Measurements from ENCODE around the gene ZNF385A. TPM values are rescaled to one million over a fixed set of nuclear protein-coding genes. Genes with fewer than 3 reads are reported as not detected.
A peak's percentile ranks its signal among the peaks of the same experiment; 100 is the strongest.

Gene ZNF385A
- total and polyA plus RNA-seq, 2 of the 4 experiments (the other 2 are of a cell fraction): 0.36 to 2.5 TPM

- H2BK120ac ChIP-seq (ENCODE audit: low read depth, low read length): no peak overlapping the region
- intact Hi-C loops (cut with micrococcal nuclease): no loop called here
- H4K91ac ChIP-seq (ENCODE audit: insufficient read depth, low read depth, low read length): no peak overlapping the region
- H3K9me1 ChIP-seq (ENCODE audit: insufficient read depth, low read length): no peaks in the 10 kb centered on the region
- no peak for TF ChIP-seq POLR2A (IDR thresholded peaks at IDR 0.05; ENCODE audit: low read depth, low read length)
- TF ChIP-seq RFX5 (IDR thresholded peaks at IDR 0.05; ENCODE audit: low read depth, low read length): no peak
- TF ChIP-seq MXI1 (IDR thresholded peaks at IDR 0.05; ENCODE audit: borderline replicate concordance, low read depth, low read length): no peak
- TF ChIP-seq CTCF (conservative IDR thresholded peaks at IDR 0.05; ENCODE audit: low read depth, low read length): no peak
- no peak for TF ChIP-seq MAZ (IDR thresholded peaks at IDR 0.05; ENCODE audit: borderline replicate concordance, low read depth, low read length)
- no peak for TF ChIP-seq USF2 (IDR thresholded peaks at IDR 0.05; ENCODE audit: low read depth, low read length)
- no peak for TF ChIP-seq RCOR1 (IDR thresholded peaks at IDR 0.05; ENCODE audit: insufficient replicate concordance, low read length)
- TF ChIP-seq MAFK (IDR thresholded peaks at IDR 0.05; ENCODE audit: low read depth, low read length): no peak
- no peak for TF ChIP-seq CEBPB (IDR thresholded peaks at IDR 0.05; ENCODE audit: low read depth, low read length)
- no peak for TF ChIP-seq CHD1 (IDR thresholded peaks at IDR 0.05; ENCODE audit: low read depth, low read length)
- TF ChIP-seq SMC3 (IDR thresholded peaks at IDR 0.05; ENCODE audit: low read depth, low read length): no peak
- no peak for TF ChIP-seq NFE2L2 (IDR thresholded peaks at IDR 0.05; ENCODE audit: low read depth, low read length)
- no peak for TF ChIP-seq RAD21 (IDR thresholded peaks at IDR 0.05; ENCODE audit: low read length)
- TF ChIP-seq ELK1 (IDR thresholded peaks at IDR 0.05; ENCODE audit: borderline replicate concordance, low read depth, low read length): no peak
- TF ChIP-seq FOS (IDR thresholded peaks at IDR 0.05; ENCODE audit: low read depth, low read length): no peak
- no peak overlapping the region for H2AFZ ChIP-seq (replicated peaks; ENCODE audit: low read length, poor library complexity)
- H3K4me2 ChIP-seq (ENCODE audit: low read depth, low read length): no peak overlapping the region
- H3K9me3 ChIP-seq (ENCODE audit: control insufficient read depth, insufficient read depth, low read length): no peaks in the 10 kb centered on the region
- no peak overlapping the region for H3K9ac ChIP-seq (ENCODE audit: low read depth, low read length)
- no peak overlapping the region for H2AK5ac ChIP-seq (ENCODE audit: low read depth, low read length)
- no peak overlapping the region for H4K5ac ChIP-seq (ENCODE audit: low read depth, low read length)
- peaks cover 58% of the 10 kb centered on the region for H4K20me1 ChIP-seq (ENCODE audit: insufficient read depth, low read length)
- H3K36me3 ChIP-seq (ENCODE audit: control insufficient read depth, insufficient read depth, low read length): peaks cover 69% of the 10 kb centered on the region
- ChIA-PET POLR2A (ENCODE audit: unreplicated experiment) (no interaction called here), CTCF (interaction anchor here (1.2 kb wide), 2 partner anchors 16 to 44 kb away, joined by 4 to 5 read pairs; no protein-coding TSS in a partner anchor)
- H3K27me3 ChIP-seq (ENCODE audit: control insufficient read depth, insufficient read depth, low read length): no peaks in the 10 kb centered on the region
- no peak overlapping the region for H3K27ac ChIP-seq (ENCODE audit: insufficient read depth, low read length)
- H2AK9ac ChIP-seq (replicated peaks; ENCODE audit: low read depth, low read length, poor library complexity): peak overlapping the region; percentile 32
- BruUV-seq (replicated peaks): TSS peak; percentile 98
- no peak overlapping the region for H2BK15ac ChIP-seq (ENCODE audit: low read depth, low read length)
- no peak for DNase-seq
- no peak overlapping the region for H3K56ac ChIP-seq (ENCODE audit: extremely low read depth, insufficient read depth, low read length)
- no peak overlapping the region for H3K4me3 ChIP-seq (ENCODE audit: insufficient read depth, low read depth, low read length)
- in situ Hi-C loops (cut with MboI; ENCODE audit: low sequenced_read_pairs): loop anchor here (5.0 kb wide), 1 partner anchor 47 kb away; no protein-coding TSS in a partner anchor
- H4K8ac ChIP-seq (ENCODE audit: low read depth in 2 of 2, low read length in 2 of 2): no peak overlapping the region
- no peak overlapping the region for H2BK20ac ChIP-seq (ENCODE audit: low read depth, low read length)
- no peaks in the 10 kb centered on the region for H3K4me1 ChIP-seq (ENCODE audit: control insufficient read depth, insufficient read depth, low read length)
- H3K14ac ChIP-seq (replicated peaks; ENCODE audit: low read depth, low read length): no peak overlapping the region
- no peak overlapping the region for H3K18ac ChIP-seq (ENCODE audit: low read depth, low read length)
- H3K4ac ChIP-seq (ENCODE audit: low read depth, low read length): no peak overlapping the region
- dilution Hi-C loops (cut with HindIII; ENCODE audit: low sequenced_read_pairs, unreplicated experiment): no loop called here
- no peak overlapping the region for H2BK5ac ChIP-seq (ENCODE audit: low read depth, low read length, poor library complexity, severe bottlenecking)
- peaks cover 13 to 36% of the 10 kb centered on the region in 2 experiments; a peak in 3 of 4 replicates for H3K79me1 ChIP-seq (ENCODE audit: low read depth in 1 of 2, low read length in 2 of 2)
- H3K23ac ChIP-seq (ENCODE audit: low read depth, low read length): no peak overlapping the region
- ATAC-seq (ENCODE audit: low read depth): no peak
Observed at GRCh38 chr12:54395545-54395944, 11.0 kb upstream of the ZNF385A start.
